ENCODE results near the gene SLC44A4.
"Not testable (repeated sequence)": the region's sequence is repeated elsewhere in the genome, so short reads cannot be mapped to it uniquely, and the experiment has no call there.

SLC44A4 gene

DNA sequence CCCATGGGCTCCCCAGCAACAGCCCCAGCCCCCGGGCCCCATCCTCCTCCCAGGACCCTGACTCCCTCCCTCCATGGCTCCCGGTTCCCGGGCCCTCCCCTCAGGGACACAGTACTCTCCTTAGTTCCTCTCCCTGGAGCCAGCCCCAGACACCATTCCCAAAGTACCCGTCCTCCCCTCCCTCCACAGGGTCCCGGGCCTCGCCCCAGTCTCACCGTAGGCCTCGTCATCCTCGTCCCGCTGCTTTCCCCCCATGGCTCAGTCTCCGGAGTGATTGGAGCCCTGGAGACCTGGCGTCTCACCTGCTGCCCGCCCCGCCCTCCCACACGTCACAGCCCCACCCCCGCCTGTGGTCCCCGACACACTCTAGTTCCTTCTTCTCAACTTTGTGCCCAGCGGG is at the start of gene SLC44A4:
SLC44A4 (minus strand) TSS at position 272 of the 400 bp plus-strand sequence; CDS start at position 255, 17 bp downstream.
- DNase-seq = no peak

DNA sequence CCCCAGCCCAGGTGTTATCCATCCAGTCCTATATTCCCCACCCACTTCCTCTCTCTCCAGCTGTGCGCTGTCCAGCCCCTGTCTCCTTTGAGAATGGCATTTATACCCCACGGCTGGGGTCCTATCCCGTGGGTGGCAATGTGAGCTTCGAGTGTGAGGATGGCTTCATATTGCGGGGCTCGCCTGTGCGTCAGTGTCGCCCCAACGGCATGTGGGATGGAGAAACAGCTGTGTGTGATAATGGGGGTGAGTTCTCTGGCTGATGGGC is 49.8 kb upstream of the SLC44A4 start:
- no peak for DNase-seq

DNA sequence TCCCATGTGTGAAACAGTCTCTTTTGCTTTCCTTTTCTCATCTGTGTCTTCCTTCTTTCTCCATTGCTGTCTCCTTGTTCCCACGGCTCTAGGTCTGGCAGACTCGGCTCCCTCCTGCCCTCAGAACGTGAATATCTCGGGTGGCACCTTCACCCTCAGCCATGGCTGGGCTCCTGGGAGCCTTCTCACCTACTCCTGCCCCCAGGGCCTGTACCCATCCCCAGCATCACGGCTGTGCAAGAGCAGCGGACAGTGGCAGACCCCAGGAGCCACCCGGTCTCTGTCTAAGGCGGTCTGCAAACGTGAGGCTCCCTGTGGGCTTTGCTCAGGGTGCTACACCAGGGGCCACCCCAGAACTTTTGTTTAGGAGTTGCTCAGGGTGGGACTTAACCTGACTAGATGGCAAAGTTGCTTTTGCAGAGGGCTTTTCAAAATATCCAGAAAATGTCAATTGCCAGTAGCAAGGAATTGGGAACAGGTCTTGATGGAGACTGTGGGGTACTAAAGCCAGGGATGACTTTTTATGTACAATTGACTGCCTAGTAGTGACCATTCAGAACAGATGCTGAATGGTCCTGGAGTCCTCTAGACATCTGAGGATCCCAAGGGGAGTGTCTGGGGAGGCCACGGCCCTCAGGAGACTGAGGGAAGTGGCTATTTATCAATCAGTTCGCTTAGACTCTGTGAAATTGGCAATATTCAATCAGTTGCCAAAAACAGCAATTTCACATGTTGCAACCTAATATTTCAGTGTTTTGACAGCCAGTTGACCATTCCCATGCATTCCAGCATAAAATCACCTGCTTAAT is 49.3 kb upstream of the SLC44A4 start:
- DNase-seq = no peak

DNA sequence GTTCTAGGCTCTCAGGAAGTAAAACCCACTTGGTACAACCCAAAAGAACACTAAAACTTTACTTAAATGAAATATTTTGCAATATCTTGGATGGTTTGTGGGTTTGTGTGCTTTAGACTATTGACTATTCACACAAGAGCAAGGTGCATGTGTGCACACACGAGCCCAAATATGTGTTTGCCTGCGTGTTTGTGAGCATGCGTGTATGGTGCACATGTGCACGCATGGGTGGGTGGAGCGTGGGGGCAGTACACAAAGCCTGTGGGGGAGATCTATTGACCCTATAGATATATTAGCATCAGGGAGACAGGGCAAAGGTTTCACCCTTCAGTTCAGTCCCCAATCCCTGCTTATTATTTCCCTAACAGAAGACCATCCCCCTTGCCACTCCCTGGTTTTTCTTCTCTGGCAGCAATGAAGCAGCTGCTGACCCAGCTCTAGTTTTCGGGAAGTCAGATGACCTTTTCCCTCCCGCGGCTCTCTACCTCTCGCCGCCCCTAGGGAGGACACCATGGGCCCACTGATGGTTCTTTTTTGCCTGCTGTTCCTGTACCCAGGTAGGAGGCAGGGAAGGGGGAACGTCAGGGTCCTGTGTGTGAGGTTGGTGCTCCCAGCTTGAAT is 48.6 kb upstream of the SLC44A4 start, which contains the start of gene C2:
C2 (plus strand) TSS at position 476 of the 621 bp plus-strand sequence; CDS start at position 512, 36 bp downstream.
- DNase-seq = no peak

DNA sequence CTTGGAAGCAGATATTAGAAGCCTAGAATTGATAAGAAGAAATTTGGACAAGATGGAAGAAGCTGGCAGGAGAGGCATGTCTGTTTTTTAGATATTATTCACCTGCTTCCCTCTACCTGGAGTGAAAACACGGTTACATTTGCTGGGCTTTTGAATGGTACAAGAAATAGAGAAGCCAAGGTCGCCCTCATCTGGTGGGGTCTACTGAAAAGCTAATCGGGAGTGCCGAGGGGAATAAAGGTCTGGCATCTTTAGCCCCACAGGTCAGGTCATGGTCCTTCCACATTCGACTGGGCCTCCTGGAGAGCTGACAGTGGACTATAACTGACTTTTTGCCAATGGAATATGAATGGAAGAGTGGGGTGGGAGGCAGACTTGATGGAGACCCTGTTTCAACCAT is 44.1 kb upstream of the SLC44A4 start:
- DNase-seq = no peak

DNA sequence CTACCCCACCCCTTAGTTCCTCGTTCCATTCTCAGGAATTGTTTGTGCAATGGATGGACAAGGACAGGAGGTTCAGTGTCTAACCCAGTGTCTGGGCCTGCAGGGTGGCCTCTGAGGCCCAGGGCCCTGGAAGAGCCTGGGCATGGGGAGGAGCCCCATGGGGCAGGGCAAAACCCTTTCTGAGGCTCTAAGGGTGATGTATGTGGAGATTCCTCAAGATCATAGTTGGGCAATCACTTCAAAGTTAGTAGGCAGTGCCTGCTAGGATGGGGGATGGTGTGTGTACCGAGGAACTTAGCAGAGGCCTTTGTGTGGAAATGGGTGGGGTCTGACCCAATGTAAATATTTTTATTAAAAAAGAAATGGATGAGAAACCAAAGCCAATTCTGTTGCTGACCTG is 42.0 kb upstream of the SLC44A4 start:
- DNase-seq = no peak

DNA sequence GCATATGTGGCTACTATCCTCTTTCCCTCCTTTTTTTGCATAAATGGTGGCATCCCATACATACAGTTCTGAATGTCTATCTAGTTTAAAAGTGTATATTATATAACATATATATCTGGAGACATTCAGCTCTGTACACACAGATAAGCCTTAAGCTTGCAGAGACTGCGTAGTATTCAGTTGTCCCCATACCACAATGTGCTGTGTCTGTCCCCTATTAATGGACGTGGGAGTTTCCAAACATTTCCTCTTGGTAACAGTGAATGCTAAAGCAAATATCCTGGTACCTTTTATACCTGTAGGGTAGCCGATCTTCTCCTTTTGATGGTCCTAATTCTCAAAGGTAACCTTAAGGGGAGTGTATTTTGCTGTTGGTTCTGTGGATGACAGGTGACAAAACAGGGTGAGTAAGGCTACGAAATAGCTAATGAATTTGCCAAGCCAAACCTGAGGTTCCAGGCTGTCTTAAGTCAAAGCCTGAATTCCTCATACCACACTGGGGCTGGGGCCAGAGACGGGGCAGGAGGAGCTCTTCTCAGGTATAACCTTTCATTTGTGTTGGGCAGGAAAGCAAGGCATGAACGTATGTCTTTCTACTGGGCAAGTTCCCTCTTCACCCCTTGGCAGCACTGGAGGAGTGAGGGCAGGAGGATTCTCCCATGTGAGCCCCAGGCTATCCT is 41.0 kb upstream of the SLC44A4 start:
- DNase-seq = no peak

DNA sequence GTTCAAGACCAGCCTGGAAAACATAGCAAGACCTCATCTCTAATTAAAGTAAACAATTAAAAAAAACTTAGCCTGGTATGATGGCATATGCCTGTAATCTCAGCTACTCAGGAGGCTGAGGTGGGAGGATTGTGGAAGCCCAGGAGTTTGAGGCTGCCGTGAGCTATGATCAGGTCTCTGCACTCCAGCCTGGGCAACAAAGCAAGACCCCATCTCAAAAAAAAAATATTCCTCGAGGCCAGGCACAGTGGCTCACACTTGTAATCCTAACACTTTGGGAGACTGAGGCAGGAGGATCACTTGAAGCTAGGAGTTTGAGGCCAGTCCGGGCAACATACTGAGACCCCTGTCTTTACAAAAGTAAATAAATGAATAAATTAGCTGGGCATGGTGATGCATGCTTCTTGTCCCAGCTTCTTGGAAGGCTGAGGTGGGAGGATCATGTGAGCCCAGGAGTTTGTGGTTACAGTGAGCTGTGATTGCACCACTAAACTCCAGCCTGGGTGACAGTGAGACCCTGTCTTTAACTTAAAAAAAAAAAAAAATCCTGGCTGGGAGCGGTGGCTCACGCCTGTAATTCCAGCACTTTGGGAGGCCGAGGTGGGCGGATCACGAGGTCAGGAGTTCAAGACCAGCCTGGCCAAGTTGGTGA is 39.4 kb upstream of the SLC44A4 start:
- no peak for DNase-seq

DNA sequence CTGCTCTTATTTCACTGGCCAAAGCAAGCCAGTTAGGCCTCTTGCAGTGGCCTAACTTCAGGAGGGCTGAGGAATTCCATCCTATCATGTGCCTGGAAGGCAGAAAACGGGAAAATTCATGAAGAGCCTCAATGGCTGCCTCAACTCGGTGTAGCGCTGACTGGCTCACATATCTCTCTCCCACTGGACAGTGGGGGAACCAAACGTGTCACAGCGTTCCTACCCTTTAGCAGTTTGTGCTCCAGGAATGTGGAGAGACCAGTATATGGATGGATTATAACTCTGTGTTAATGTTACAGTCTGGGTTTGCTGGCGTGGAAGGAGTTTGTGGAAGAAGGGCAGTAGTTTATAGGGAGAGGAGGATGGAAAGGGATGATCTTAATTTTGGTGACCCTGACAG is 37.0 kb upstream of the SLC44A4 start:
- no peak for DNase-seq

DNA sequence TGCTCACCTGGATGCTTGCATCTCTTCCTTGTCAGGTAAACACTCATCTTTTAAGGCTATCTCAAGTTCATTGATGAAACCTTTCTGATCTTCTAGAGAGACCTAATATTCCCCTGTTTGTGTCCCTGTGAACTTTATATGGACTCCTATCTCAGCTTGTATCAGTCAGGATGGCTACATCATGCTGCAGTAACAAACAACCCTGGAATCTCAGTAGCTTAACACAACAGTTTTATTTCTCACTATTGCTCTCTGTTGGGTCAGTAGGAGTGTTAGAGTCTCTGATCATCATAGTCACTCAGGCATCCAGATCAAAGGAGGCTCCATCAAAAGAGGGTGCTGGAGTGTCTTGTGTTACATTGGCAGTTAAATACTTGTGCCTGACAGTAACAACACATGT is 36.6 kb upstream of the SLC44A4 start:
- DNase-seq = no peak

DNA sequence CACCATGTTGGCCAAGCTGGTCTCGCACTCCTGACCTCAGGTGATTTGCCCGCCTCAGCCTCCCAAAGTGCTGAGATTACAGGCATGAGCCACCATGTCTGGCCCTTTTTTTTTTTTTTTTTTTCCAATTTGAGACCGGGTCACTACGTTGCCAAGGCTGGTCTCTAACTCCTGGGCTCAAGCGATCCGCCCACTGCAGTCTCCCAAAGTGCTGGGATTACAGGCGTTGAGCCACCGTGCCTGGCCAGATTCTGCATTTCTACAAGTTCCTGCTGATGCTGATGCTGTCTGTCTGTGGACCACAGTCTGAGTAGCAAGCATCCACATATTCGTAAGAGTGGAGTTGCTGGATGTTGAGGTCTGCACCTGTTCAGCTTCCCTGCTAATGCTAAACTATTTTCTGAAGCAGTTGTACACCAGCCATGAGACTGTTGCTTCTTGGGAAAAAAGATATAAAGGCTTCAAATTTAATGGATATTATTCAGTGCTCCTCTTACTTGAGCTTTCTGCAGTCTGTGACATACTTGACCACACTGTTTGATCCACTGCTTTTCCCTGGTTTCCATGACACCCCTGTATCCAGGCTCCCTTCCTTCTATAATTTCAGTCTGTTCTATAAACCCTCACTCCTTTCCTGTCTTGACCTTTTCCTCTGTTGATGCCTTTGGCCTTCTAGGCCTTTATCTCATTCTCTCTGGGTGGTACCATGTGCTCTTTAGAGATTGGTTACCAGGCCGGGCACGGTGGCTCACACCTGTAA is 33.2 kb upstream of the SLC44A4 start:
- DNase-seq = no peak

DNA sequence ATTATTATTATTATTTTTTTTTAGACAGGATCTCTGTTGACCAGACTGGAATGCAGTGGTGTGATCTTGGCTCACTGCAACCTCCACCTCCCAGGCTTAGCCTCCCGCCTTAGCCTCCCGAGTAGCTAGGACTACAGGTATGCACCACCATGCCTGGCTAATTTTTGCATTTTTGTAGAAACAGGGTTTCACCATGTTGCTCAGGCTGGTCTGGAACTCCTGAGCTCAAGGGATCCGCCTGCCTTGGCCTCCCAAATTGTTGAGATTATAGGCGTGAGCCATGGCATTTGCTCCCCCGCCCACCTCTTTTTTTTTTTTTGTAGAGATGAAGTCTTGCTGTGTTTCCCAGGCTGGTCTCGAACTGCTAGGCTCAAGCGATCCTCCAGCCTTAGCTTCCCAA is 30.5 kb upstream of the SLC44A4 start:
- DNase-seq = not testable (repeated sequence)

DNA sequence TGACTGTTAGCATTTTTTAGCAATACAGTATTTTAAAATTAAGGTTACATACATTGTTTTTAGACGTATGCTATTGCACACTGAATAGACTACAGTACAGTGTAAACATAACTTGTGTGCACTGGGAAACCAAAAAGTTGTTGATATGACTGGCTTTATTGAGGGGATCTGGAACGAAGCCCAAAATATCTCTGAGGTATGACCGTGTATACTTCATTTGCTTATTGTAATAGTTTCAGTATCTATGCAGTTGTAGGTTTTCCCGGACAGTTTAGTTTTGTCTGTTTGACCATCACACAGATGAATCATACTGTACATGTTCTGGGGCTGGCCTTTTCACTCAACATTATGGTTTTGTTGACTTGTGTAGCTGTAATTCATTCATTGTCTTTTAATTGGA is 30.0 kb upstream of the SLC44A4 start:
- no peak for DNase-seq

DNA sequence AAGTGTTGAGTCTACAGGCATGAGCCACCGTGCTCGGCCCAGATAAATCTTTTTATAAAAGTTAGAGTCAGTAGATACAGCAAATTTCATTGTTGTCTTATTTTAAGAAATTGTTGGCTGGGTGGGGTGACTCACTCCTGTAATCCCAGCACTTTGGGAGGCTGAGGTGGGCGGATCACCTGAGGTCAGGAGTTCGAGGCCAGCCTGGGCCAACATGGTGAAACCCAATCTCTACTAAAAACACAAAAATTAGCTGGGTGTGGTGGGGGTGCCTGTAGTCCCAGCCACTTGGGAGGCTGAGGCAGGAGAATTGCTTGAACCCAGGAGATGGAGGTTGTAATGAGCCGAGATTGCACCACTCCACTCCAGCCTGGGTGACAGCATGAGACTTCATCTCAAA is 29.5 kb upstream of the SLC44A4 start:
- DNase-seq = not testable (repeated sequence)

DNA sequence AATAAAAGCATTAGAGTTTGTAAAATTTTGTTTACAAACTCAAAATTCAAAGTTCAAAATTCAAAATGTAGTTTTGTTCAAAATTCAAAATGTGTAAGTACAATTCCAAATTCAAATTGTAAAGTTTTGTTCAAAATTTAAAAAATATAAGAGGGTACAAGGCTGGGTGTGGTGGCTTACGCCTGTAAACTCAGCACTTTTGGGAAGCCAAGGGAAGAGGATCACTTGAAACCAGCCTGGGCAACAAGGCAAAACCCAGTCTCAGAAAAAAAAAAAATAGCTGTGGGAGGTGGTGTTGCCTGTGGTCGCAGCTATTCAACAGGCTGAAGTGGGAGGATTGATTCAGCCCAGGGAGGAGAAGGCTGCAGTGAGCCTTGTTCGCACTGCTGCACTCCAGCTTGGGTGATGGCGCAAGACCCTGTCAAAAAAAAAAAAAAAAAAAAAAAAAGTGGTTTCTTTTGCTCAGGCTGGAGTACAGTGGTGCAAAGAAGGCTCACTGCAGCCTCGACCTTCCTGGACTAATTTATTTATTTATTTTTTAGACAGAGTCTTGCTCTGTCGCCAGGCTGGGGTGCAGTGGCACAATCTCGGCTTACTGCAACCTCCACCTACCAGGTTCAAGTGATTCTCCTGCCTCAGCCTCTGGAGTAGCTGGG is 28.5 kb upstream of the SLC44A4 start:
- no peak for DNase-seq

DNA sequence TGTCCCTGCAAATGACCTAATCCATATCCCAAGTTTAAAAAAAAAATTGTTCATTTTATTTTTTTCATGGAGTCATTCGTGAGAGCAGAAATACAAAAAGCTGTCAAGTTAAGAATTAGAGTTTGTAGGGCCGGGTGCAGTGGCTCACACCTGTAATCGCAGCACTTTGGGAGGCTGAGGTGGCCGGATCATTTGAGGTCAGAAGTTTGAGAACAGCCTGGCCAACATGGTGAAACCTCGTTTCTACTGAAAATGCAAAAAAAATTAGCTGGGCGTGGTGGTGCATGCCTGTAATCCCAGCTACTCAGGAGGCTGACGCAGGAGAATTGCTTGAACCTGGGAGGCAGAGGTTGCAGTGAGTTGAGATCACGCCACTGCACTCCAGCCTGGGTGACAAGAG is 27.9 kb upstream of the SLC44A4 start:
- not testable (repeated sequence) for DNase-seq

DNA sequence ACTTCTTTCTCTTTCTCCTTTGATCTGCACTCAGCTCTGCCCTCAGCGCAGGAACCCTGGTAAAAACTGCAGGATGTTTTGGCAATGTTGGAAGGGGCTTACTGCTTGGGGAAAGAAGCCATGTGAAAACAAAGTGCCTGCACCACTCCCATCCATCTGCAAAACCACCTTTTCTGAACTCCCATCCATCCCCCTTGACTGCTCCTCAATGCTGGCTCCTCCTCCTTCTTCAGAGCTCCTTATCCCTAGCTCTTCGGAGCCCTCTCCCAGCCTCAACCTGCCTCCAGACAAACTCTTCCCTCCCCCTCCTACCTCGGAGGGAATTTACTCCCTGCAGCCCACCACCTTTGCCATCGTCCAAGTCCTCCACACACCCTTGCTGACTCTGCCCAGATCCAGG is 27.3 kb upstream of the SLC44A4 start:
- DNase-seq = no peak

DNA sequence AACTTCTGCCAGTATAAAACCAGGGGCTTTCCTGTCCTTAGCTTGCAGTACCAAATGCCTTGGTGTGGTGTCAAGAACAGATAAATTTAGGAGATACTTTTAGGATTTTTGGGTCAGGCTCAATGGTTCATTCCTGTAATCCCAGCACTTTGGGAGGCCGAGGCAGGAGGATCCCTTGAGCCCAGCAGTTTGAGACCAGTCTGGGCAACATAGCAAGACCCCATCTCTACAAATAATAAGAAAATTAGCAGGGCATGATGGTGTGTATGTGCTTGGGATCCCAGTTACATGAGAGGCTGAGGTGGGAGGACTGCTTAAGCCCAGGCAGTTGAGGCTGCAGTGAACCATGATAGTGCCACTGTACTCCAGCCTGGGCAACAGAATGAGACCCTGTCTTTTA is 26.2 kb upstream of the SLC44A4 start:
- no peak for DNase-seq

DNA sequence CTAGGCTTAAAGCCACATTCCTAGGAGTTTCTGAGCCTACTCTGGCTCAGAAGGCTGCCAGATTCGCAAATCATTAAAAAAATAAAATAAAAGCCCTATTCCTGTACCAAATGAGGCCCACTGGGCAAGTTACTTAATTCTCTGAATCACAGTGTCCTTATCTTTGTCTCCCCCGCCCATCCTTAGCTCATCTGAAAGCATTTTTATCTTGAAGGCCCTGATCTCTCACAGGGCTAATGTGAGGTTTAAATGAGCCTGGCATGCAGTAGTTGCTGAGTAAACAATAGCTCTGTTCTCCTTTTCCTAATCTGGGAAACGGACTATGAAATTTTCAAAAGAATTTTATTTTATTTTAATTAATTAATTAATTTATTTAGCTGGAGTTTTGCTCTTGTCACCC is 25.2 kb upstream of the SLC44A4 start:
- DNase-seq = no peak

DNA sequence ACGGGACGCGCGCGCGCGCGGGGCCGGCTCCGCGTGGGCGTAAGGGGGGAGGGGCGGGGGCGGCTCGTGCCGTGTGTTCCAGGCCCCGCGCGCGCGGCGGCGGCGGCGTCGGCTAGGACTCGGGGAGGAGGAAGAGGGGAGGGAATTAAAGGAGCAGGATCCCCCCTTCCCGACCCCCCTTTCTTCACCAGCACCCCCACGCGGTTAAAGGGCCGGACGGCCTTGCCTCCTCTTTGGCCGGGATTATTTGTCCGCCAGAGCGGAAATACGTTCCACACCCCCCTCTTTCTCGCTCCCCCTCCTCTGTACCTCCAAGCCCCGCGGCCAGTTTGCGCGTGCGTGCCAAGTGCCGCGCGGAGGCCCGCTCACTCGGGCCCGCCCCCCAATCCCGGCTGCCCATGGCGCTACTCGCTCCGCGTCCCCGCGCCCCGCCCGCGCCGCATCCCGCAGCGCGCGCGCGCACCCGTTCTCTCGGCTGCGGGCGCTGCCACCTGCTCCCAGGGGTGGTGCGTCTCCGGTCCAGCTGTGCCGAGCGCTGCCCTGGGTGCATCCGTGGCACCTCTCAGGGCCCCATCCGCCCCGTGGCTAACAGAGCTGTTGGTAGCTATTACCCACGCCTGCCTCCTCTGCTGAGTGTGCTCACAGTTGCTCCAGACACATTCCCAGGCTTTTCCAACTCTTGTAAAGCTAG is 23.3 kb upstream of the SLC44A4 start, which contains the start of gene ZBTB12:
ZBTB12 (minus strand) TSS at position 134 of the 691 bp plus-strand sequence. CDS start 781 bp downstream, outside the sequence.
- peak; percentile 85 for DNase-seq

DNA sequence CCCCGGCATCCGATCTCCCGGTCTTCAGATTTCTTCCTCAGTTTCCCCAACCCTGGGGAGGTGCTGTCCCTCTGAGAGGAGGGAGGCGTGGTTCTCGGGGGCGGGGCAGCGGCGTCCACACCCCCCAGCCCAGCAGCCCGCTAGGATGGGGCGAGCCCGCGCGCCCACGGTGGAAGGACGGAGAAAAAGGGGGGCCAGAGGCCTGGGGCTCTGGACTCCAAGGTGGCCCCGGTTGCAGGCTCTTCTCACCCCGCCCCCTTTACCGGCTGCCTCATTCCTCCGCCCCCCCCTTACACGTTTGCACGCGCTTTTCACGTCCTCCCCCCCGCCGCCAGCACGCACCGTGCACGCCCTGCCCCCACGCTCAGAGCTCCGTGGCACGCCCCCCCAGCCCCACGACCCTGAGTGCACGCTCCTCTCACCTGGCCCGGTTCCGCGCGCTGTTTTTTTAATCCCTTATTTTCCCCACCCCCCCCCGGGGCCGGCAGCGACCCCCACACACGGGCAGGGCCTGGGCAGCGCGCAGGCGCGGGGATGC is 22.7 kb upstream of the SLC44A4 start:
- no peak for DNase-seq
